BJ (cell line): Measurements from ENCODE around the gene HDDC2. TPM values are rescaled to one million over a fixed set of nuclear protein-coding genes. Genes with fewer than 3 reads are reported as not detected.

Experiments used
- CTCF ChIA-PET: fragments of 350-600 bp; formaldehyde crosslinking; extraction: SDS; loops from one replicate; lab custom pipeline; 2021; ENCODE audit warnings: antibody characterized with exemption, inconsistent platforms; lab: Yijun Ruan, JAX
- POLR2A ChIA-PET: fragments of 300-600 bp; sonication (Branson Sonifier 250); formaldehyde crosslinking; extraction: SDS; loops from one replicate; lab custom pipeline; 2021; ENCODE audit warnings: antibody characterized with exemption; lab: Charles Lee
- DNase-seq: peaks from one replicate; pipeline ENCODE4 v3.0.0-alpha.2; 2011; ENCODE audit warnings: low read depth
- H3K27me3 ChIP-seq: 2 replicates; pipeline ENCODE4 v1.6.0; 2011; ENCODE audit warnings: low read length; ENCODE audit not compliant: control insufficient read depth, insufficient read depth
- H3K36me3 ChIP-seq: 2 replicates; pipeline ENCODE4 v1.5.1; 2011; ENCODE audit warnings: low read length; ENCODE audit not compliant: control insufficient read depth, insufficient read depth
- H3K4me3 ChIP-seq: 2 replicates; pipeline ENCODE4 v1.5.1; 2011; ENCODE audit warnings: low read depth, mild to moderate bottlenecking, control low read depth, low read length
- polyA plus RNA-seq: library from polyadenylated mRNA; depleted of rRNA; stranded (reverse); fragments of >200 nt; gene quantifications from 2 replicates; pipeline ENCODE4 v1.2.3, GENCODE V29; 2011
- TF ChIP-seq, protein P1 (sequence below): IDR thresholded peaks from 2 replicates; pipeline ENCODE4 v1.5.1; 2011; ENCODE audit warnings: low read depth, mild to moderate bottlenecking, control low read depth, inconsistent platforms, low read length, moderate library complexity; ENCODE audit not compliant: insufficient read depth

HDDC2 gene
- polyA plus RNA-seq, 1 experiment = 109 TPM

DNA sequence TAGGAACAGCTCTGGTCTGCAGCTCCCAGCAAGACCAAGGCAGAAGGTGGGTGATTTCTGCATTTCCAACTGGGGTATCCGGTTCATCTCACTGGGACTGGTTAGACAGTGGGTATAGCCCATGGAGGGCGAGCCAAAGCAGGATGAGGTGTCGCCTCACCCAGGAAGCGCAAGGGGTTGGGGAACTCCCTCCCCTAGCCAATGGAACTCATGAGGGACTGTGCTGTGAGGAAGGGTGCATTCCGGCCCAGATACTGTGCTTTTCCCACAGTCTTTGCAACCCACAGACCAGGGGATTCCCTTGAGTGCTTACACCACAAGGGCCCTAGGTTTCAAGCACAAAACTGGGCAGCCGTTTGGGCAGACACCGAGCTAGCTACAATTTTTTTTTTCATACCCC lies 21.8 kb downstream of the HDDC2 start:
- H3K36me3 ChIP-seq = no peaks in the 10 kb centered on the region; the same call in none of the 2 replicates
- no peak for DNase-seq
- TF ChIP-seq, protein P1, sequence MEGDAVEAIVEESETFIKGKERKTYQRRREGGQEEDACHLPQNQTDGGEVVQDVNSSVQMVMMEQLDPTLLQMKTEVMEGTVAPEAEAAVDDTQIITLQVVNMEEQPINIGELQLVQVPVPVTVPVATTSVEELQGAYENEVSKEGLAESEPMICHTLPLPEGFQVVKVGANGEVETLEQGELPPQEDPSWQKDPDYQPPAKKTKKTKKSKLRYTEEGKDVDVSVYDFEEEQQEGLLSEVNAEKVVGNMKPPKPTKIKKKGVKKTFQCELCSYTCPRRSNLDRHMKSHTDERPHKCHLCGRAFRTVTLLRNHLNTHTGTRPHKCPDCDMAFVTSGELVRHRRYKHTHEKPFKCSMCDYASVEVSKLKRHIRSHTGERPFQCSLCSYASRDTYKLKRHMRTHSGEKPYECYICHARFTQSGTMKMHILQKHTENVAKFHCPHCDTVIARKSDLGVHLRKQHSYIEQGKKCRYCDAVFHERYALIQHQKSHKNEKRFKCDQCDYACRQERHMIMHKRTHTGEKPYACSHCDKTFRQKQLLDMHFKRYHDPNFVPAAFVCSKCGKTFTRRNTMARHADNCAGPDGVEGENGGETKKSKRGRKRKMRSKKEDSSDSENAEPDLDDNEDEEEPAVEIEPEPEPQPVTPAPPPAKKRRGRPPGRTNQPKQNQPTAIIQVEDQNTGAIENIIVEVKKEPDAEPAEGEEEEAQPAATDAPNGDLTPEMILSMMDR = no peak
- no peaks in the 10 kb centered on the region for H3K27me3 ChIP-seq
- POLR2A ChIA-PET = no interaction called here
- CTCF ChIA-PET = interaction anchor here (1.0 to 2.0 kb wide), 2 partner anchors 12 to 126 kb away, joined by 3 to 6 read pairs; partner anchors contain the start of gene TPD52L1
- no peak overlapping the region for H3K4me3 ChIP-seq

DNA sequence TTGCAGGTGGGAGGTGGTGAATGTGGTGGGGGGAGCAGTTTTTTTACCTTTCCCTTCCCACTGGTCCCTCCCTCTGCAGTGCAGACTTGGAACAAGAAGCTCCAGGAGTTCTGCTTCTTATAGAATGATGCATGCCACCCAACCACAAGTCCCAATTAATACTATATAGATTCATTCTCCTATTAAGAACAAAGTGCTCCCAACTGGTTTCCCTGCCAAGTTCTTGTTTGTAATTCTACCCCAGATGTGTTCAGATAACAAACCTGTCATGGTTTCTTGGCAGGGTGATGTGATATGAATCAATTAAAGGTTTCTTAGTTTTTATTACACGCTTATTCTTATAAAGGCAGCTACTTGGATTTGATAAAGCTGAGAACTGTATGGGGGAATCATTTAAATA lies 23.9 kb downstream of the HDDC2 start:
- Histone ChIP-seq H3K36me3 (no peaks in the 10 kb centered on the region; the same call in none of the 2 replicates), H3K27me3 (no peaks in the 10 kb centered on the region), H3K4me3 (no peak overlapping the region)
- ChIA-PET POLR2A (no interaction called here), CTCF (interaction anchor here (0.6 to 2.1 kb wide), 3 partner anchors 9 to 702 kb away, joined by 3 to 6 read pairs (median 6); no protein-coding TSS in a partner anchor)
- TF ChIP-seq, protein P1 = no peak
- no peak for DNase-seq

DNA sequence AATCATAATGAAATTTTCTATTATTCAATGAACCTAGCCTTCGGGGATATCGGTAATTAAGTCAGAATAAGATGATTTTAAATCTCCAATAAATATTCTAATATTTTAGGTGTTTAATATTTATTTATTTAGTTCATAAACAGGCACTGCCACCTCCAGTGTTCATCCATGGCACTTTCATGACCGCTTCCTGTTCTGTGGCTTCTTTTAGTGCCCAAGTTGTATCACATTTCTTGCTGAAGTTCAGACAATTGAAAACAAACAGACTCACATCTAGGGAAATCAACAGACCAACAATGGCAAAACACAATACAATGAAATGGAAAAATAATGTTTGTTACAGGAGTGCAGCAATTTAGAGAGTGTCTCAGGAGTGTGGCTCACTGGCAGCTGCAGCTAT lies 26.0 kb downstream of the HDDC2 start:
- ChIA-PET POLR2A (no interaction called here), CTCF (no interaction called here)
- H3K27me3 ChIP-seq = no peaks in the 10 kb centered on the region
- no peaks in the 10 kb centered on the region; the same call in none of the 2 replicates for H3K36me3 ChIP-seq
- no peak overlapping the region for H3K4me3 ChIP-seq
- TF ChIP-seq, protein P1 = no peak
- DNase-seq = no peak

DNA sequence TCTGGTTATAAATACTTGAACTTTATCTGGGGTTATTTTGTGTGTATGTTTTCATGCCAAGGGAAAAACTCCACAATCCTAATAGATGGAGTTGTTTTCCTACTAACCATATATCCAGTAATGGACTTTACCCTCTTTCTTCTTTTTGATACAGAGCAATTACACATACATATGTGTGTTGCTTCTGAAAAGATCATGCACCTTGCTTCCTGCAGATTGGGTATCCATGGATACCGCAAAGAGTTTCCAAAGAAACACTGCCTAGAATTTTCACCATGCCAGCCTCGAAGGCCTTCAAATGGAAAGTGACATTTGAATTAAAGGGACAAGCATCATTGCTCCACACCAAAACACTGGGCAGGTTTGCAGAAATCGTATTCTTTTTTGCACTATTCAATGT lies 26.8 kb downstream of the HDDC2 start:
- H3K36me3 ChIP-seq = no peaks in the 10 kb centered on the region; the same call in 1 of the 2 replicates
- TF ChIP-seq, protein P1 = no peak
- no peaks in the 10 kb centered on the region for H3K27me3 ChIP-seq
- ChIA-PET POLR2A (no interaction called here), CTCF (no interaction called here)
- H3K4me3 ChIP-seq = no peak overlapping the region
- no peak for DNase-seq

DNA sequence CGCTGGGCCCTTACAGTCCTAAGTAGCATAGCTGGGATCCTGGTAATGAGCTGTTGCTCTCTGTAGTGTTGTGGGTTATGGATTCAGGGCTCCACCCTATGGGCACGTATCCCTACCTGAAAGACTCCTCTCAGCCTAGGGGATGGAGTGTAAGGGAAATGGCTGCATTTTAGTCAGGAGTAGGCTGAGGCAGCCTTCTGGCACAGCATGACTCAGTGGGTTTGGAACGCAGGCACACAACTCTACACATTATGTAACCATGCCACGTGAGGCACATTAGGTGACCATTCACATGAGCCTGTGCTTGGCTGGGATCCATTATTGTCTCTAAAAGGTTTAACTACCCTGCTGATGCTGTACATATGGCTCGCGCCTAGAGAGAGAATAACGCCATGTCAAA lies 27.8 kb downstream of the HDDC2 start:
- Histone ChIP-seq H3K27me3 (no peaks in the 10 kb centered on the region), H3K4me3 (no peak overlapping the region), H3K36me3 (no peaks in the 10 kb centered on the region; the same call in 1 of the 2 replicates)
- TF ChIP-seq, protein P1 = no peak
- no peak for DNase-seq
- CTCF ChIA-PET = no interaction called here
- POLR2A ChIA-PET = no interaction called here
